ENCODE measurements around the gene DHX30. TPM values are rescaled to one million over a fixed set of nuclear protein-coding genes. Genes with fewer than 3 reads are reported as not detected.

DHX30 gene
- total and polyA plus RNA-seq, 2 of the 4 experiments (the other 2 are of a cell fraction): 55.6 to 57.2 TPM

GRCh38 chr3:47859956-47860605, 57.1 kb downstream of the DHX30 start:
- TF ChIP-seq RCOR1 (IDR thresholded peaks at IDR 0.05; ENCODE audit: insufficient replicate concordance, low read length): no peak
- no peak for TF ChIP-seq MXI1 (IDR thresholded peaks at IDR 0.05; ENCODE audit: borderline replicate concordance, low read depth, low read length)
- no peak for TF ChIP-seq CHD1 (IDR thresholded peaks at IDR 0.05; ENCODE audit: low read depth, low read length)
- TF ChIP-seq, protein P1, sequence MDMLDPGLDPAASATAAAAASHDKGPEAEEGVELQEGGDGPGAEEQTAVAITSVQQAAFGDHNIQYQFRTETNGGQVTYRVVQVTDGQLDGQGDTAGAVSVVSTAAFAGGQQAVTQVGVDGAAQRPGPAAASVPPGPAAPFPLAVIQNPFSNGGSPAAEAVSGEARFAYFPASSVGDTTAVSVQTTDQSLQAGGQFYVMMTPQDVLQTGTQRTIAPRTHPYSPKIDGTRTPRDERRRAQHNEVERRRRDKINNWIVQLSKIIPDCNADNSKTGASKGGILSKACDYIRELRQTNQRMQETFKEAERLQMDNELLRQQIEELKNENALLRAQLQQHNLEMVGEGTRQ (IDR thresholded peaks at IDR 0.05; ENCODE audit: low read depth, low read length): no peak
- TF ChIP-seq BHLHE40 (IDR thresholded peaks at IDR 0.05; ENCODE audit: low read depth, low read length): no peak
- TF ChIP-seq MAZ (IDR thresholded peaks at IDR 0.05; ENCODE audit: borderline replicate concordance, low read depth, low read length): no peak
- no peak for TF ChIP-seq FOS (IDR thresholded peaks at IDR 0.05; ENCODE audit: low read depth, low read length)
- no peak for TF ChIP-seq CTCF (conservative IDR thresholded peaks at IDR 0.05; ENCODE audit: low read depth, low read length)
- no peak for TF ChIP-seq ELK1 (IDR thresholded peaks at IDR 0.05; ENCODE audit: borderline replicate concordance, low read depth, low read length)
- no peak for TF ChIP-seq RFX5 (IDR thresholded peaks at IDR 0.05; ENCODE audit: low read depth, low read length)
- peaks cover 7% of the 10 kb centered on the region; the same call in 1 of the 2 replicates for H4K20me1 ChIP-seq (ENCODE audit: insufficient read depth, low read length)
- intact Hi-C loops (cut with micrococcal nuclease): no loop called here
- peaks cover 59% of the 10 kb centered on the region for H3K36me3 ChIP-seq (ENCODE audit: control insufficient read depth, insufficient read depth, low read length)
- no peak overlapping the region for H3K14ac ChIP-seq (replicated peaks; ENCODE audit: low read depth, low read length)
- POLR2A ChIA-PET (ENCODE audit: unreplicated experiment): no interaction called here
- in situ Hi-C loops (cut with MboI; ENCODE audit: low sequenced_read_pairs): loop anchor here (10.0 kb wide), 1 partner anchor 295 kb away; no protein-coding TSS in a partner anchor
- no peak overlapping the region for H3K9ac ChIP-seq (ENCODE audit: low read depth, low read length)
- peaks cover 14 to 37% of the 10 kb centered on the region in 2 experiments for H3K79me1 ChIP-seq (ENCODE audit: low read depth in 1 of 2, low read length in 2 of 2)
- no peak overlapping the region for H2AK5ac ChIP-seq (ENCODE audit: low read depth, low read length)
- no peaks in the 10 kb centered on the region for H3K27me3 ChIP-seq (ENCODE audit: control insufficient read depth, insufficient read depth, low read length)
- no peak overlapping the region for H3K4me3 ChIP-seq (ENCODE audit: insufficient read depth, low read depth, low read length)
- H2BK5ac ChIP-seq (ENCODE audit: low read depth, low read length, poor library complexity, severe bottlenecking): no peak overlapping the region
- no peak overlapping the region for H3K56ac ChIP-seq (ENCODE audit: extremely low read depth, insufficient read depth, low read length)
- 100% methylated on average over 2 of the region's 4 CpGs; no CpG with 5 or more reads in 1 of the 2 experiments for WGBS, 2 experiments (ENCODE audit: extremely low coverage in 2 of 2, insufficient read length in 1 of 2)
- no peak overlapping the region for H3K23ac ChIP-seq (ENCODE audit: low read depth, low read length)
- no peaks in the 10 kb centered on the region for H3K9me3 ChIP-seq (ENCODE audit: control insufficient read depth, insufficient read depth, low read length)
- CTCF ChIA-PET: interaction anchor here (1.0 kb wide), 1 partner anchor 291 kb away, joined by 4 read pairs; no protein-coding TSS in a partner anchor
- dilution Hi-C loops (cut with HindIII; ENCODE audit: low sequenced_read_pairs, unreplicated experiment): no loop called here
- H3K4me1 ChIP-seq (ENCODE audit: control insufficient read depth, insufficient read depth, low read length): no peaks in the 10 kb centered on the region
- no peak overlapping the region for H2AFZ ChIP-seq (replicated peaks; ENCODE audit: low read length, poor library complexity)
- BruUV-seq (replicated peaks): no TSS peak
- H3K27ac ChIP-seq (ENCODE audit: insufficient read depth, low read length): no peak overlapping the region
- no peak overlapping the region for H3K4me2 ChIP-seq (ENCODE audit: low read depth, low read length)
- no peak overlapping the region for H4K91ac ChIP-seq (ENCODE audit: insufficient read depth, low read depth, low read length)
- no peak overlapping the region for H2BK120ac ChIP-seq (ENCODE audit: low read depth, low read length)
- no peak overlapping the region for H4K5ac ChIP-seq (ENCODE audit: low read depth, low read length)
- H3K4ac ChIP-seq (ENCODE audit: low read depth, low read length): no peak overlapping the region
- no peak overlapping the region for H2BK15ac ChIP-seq (ENCODE audit: low read depth, low read length)
- no peak for ATAC-seq (ENCODE audit: low read depth)
- H3K9me1 ChIP-seq (ENCODE audit: insufficient read depth, low read length): 0 out of 2 replicates have a peak, but pooled peaks cover 5% of the 10 kb centered on the region
- no peak overlapping the region for H3K18ac ChIP-seq (ENCODE audit: low read depth, low read length)
- DNase-seq: no peak
- no peak overlapping the region for H2BK20ac ChIP-seq (ENCODE audit: low read depth, low read length)
- H2AK9ac ChIP-seq (replicated peaks; ENCODE audit: low read depth, low read length, poor library complexity): no peak overlapping the region
- no peak overlapping the region for H4K8ac ChIP-seq (ENCODE audit: low read depth in 2 of 2, low read length in 2 of 2)

All from IMR-90 (cell line).